GM18520 (cell line): ENCODE measurements around the gene C16orf87.
A peak's percentile ranks its signal among the peaks of the same experiment; 100 is the strongest.

Experiments used
- ATAC-seq: cut with Tn5 transposase; IDR thresholded peaks from one replicate; pipeline ENCODE4 v1.9.1; 2021; ENCODE audit not compliant: unreplicated experiment

The C16orf87 gene

DNA sequence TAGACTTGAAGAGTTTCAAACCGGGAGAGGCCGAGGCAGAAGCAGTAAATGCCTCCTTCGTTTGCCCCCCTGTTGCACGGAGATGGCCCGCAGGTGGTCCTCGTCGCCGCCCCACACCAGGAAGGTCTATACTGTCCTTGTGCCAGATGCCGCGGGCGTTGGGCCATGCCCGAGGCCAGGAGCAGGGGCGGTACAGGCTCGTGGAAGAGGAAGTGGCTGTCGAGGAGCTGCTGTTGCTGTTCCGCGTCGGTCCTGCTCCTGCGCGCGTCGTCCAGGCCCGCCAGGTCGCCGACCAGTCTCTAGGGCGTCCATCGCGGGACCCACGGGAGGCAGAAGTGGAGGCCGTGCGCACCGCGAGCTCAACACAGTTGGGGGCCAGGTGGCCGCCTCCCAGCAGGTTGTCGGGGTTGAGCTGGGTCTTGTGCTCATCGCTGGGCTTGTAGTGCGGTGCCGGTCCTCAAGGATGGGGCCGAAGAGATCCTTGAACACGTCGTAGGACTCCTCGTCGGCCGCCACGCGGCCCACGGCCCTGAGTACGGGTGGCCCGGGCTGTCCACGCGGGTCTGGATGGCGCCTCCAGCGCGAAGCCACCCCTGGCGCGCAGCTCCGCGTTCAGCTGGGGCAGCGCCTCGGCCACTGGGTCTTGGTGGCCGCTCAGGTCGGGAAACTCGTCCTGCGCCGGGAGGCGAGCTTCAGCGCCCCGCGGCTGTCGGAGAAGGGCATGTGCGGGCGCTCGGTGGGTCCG is 13.1 kb upstream of the C16orf87 start:
- ATAC-seq: no peak

DNA sequence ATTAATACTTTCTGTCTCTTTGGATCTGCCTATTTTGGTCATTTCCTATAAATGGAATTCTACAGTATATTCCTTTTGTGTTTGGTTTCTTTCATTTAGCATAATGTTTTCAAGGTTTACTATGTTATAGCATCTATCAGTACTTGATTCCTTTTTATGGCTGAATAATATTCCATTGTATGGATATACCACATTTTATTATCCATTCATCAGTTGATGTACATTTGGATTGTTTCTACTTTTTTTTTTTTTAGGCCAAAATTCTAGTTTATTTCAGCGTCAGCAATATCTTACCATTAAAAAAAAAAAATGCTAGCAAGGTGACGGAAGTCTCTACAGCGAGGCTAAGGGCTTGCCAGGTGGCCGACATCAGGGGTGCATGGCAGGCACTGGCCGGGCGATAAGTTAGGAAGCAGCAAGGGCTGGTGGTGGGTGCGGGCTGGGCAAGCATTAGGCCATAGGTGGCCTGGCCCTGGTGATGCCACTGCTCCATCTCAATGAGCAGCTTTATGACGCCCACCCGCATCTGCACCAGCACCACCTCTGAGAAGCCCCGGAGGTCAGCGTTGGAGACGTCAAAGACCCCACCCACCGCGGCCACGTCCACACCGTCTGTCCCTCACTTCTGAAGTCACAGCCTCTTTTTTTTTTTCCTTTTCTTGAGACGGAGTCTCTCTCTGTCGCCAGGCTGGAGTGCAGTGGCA is 11.4 kb upstream of the C16orf87 start:
- ATAC-seq: no peak

DNA sequence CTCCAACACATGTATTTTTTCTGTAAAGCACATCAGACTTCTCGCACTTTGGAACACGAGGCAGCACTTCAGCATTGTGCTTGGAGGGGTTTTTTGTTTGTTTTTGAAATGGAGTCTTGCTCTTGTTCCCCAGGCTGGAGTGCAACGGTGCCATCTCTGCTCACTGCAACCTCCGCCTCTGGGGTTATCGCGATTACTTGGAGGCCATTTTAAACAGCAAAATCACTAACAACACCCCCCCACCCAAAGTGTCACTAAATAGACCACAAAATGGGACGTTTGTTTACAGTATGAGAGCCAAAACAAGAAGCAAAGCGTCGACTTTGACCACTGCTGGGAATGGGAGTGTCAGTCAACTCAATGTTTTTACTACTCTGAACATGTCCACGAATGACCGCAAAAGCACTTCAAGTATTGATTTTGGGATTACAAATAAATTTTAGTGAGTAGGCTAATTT is 9.0 kb upstream of the C16orf87 start:
- ATAC-seq: no peak

DNA sequence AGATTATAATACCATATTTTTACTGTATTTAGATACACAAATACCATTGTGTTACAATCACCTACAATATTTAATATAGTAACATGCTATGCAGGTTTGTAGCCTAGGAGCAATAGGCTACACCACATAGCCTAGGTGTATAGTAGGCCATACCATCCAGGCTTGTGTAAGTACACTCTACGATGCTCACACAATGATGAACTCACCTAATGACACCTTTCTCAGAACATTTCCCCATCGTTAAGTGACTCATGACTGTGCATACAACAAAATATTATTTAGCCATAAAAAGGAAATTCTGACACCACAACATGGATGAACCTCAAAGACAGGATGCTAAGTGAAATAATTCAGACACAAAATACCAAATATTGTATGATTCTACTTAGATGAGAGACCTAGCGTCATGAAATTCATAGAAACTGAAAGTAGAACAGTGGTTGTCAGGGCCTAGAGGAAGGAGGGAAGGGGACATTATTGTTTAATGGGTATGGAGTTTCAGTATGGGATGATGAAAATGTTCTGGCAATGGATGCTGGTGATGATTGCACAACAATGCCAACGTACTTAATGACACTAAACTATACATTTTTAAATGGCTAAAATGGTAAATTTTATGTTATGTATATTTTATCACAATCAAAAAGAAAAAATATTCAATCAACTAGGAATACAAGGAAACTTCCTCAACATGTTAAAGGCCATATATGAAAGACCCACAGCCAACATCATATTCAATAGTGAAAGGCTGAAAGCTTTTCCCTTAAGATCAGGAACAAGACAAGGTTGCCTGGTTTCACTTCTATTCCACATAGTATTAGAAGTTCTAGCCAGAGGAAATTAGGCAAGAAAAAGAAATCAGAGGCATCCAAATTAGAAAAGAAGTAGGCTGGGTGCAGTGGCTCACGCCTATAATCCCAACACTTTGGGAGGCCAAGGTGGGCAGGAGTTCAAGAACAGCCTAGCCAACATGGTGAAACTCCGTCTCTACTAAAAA is 5.9 kb upstream of the C16orf87 start:
- no peak for ATAC-seq

GRCh38 chr16:46833460-46833800 is 2.5 kb upstream of the C16orf87 start:
- ATAC-seq: no peak

GRCh38 chr16:46832757-46833459 is 1.9 kb upstream of the C16orf87 start:
- no peak for ATAC-seq

DNA sequence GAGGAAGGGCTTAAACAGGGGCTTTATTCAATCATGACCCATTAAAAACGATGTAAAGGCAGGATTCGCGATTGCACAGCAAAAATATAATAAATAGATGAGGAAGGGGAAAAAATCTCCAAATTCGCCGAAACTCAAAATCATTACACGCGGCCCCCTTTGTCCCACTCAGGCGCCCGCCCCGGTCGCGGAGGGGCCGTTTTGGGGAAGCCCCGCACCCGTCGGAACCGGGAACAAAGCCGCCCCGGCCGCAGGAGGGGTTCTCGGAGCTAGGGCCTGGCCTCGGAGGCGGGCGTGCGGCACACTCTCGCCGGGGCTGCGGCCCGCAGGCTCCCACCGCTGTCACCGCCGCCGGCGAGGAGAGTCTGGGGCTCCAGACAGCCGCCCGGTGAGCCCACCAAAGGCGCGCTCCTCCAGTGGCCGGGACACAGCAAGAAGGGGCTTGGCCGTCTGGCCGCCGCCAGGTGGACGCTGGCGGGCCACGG is 521 bp downstream of the C16orf87 start:
- peak; percentile 1 for ATAC-seq

DNA sequence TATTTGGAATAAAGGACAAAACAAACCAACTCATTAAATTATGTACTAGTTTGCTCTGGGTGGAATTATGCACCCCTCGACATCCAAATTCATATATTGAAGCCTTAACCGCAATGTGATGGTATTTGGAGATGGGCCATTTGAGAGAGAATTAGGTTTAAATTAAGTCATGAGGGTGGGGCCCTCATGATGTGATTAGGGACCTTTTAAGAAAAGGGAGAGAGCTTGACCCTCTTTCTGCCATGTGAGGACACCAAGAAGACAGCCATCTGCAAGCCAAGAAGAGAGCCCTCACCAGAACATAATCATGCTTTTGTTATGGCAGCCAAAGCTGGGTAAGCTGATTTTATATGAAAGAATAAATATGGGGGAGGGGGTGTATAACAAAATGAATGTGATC is 2.0 kb downstream of the C16orf87 start:
- no peak for ATAC-seq

DNA sequence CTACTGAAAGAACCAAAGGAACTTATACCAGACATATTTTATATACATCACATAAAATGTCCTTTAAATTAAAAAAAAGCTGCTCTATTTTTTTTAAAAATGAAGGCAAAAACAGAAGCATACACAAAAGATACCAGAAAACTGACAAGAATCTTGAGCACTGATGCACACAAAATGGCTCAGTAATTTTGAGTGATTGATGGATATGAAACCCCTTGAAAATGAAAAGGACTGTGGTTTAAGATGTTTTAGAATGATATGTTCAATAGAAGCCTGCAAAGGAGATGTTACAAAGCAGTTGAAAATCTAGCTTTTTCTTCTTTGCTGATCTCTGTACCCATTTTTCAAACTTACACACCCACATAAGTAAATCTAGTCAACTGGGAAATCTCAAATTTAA is 2.7 kb downstream of the C16orf87 start:
- ATAC-seq: no peak

DNA sequence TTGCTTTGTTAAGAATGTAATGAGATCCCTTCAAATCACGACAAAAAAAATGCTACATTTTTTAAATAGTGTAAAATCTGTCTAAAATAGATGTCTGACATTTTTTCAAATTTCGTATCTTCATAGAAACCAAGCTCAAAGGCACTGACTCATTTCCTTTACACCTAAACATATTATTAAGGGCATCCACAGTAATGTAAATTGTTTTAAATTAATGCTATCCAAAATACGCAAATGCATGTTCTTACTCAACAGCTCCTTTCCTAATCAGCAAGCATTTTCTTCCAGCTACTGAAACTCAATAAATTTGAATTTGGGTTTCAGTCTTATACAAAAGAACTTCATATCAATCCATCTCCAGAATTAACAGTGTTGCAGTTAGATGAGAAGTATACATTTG is 4.3 kb downstream of the C16orf87 start:
- ATAC-seq: no peak

DNA sequence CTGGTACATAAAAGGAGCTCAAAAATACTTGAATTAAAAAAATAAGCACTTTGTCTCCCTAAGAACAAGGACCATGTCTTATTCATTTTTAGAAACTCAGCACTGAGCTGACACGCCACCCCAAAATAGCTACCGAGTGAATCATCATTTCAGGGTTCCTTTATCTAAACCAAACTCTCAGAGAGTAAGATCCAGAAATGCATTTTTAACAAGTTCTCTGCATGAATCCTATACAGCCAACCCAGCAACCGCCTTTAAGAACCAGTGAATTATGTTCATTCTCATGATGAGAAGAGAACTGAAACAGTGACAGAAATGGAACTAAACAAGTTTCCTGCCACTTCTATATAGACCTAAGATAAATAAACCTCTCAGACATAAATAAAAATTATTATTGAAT is 8.7 kb downstream of the C16orf87 start:
- ATAC-seq: peak; percentile 81

GRCh38 chr16:46817961-46818360 is 13.0 kb downstream of the C16orf87 start:
- ATAC-seq: no peak

GRCh38 chr16:46814790-46815189 is 16.2 kb downstream of the C16orf87 start:
- no peak for ATAC-seq

- ATAC-seq: no peak
Measured at GRCh38 chr16:46813611-46814010, 17.4 kb downstream of the C16orf87 start.

- ATAC-seq: no peak
Measured at GRCh38 chr16:46812781-46813540, 18.0 kb downstream of the C16orf87 start.

- no peak for ATAC-seq
Measured at GRCh38 chr16:46811682-46812081, 19.3 kb downstream of the C16orf87 start.

DNA sequence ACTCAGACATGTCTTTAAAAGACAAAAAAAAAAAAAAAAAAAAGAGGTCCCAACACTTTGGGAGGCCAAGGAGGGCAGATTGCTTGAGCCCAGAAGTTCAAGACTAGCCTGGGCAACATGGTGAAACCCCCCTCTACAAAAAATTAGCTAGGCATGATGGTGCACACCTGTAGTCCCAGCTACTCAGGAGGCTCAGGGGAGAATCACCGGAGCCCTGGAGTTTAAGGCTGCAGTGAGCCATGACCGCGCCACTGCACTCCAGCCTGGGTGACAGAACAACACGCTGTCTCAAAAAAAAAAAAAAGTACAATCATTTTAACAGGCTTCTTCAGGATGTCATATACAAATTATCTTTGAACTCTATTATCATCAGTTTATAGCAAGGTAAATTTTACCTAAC is 22.0 kb downstream of the C16orf87 start:
- ATAC-seq: no peak

DNA sequence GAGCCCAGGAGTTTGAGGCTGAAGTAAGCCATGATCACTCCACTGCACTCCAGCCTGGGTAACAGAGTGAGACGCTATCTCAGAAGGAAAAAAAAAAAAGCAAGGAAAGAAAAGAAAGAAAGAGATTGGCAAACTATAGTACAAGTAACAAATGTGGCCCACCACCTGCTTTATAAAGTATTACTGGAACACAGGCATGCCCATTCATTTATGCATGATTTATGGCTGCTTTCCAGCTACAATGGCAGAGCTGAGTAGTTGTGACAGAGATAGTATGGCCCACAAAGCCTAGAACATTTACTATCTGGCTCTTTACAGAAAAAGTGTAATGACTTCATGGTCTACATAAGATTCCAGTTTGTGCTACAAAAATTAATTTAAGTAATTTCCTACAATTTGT is 23.6 kb downstream of the C16orf87 start:
- ATAC-seq: no peak

DNA sequence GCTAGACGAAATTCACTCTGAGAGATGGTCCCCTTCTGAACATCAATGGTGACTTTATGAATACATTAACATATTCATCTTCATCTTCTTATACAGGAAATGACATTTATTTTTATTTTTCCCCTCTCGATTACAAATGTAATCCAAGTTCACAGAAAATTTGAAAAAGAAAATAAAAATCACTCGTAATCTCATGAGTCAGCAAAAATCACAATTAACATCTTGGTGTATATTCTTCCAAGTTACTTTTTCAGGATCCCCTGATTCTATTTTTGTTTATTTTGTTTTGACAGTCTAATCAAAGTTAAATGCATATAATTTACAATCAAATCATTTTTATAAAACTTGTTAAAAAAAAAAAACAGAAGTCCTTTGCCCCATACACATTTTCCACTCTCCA is 27.6 kb downstream of the C16orf87 start:
- no peak for ATAC-seq
